Activated CD4-positive, alpha-beta T cell treated with anti-CD3 and anti-CD28 coated beads for 36 hours (primary cell): ENCODE data around the gene SPATA31D3. TPM values are rescaled to one million over a fixed set of nuclear protein-coding genes. Genes with fewer than 3 reads are reported as not detected.
"Not testable (repeated sequence)": the region's sequence is repeated elsewhere in the genome, so short reads cannot be mapped to it uniquely, and the experiment has no call there.

Experiments used
- ATAC-seq: fragments of 200-7000 bp; cut with Tn5 transposase; one replicate; pipeline ENCODE4 v1.10.0; 2021; ENCODE audit warnings: mild to moderate bottlenecking, moderate library complexity
- CTCF ChIA-PET: fragments of 350-600 bp; sonication (Branson Sonifier 250); formaldehyde crosslinking; loops from one replicate; lab custom pipeline; 2021; ENCODE audit warnings: antibody characterized with exemption; lab: Charles Lee
- POLR2A ChIA-PET: fragments of 350-600 bp; sonication (Branson Sonifier 250); formaldehyde crosslinking; loops from one replicate; lab custom pipeline; 2021; ENCODE audit warnings: antibody characterized with exemption, inconsistent platforms; lab: Charles Lee
- DNase-seq: peaks from one replicate; pipeline ENCODE4 v3.0.0-alpha.2; 2020
- H3K27ac Mint-ChIP-seq: one replicate; pipeline ENCODE4 v1.8.0; 2021; ENCODE audit warnings: mixed read lengths
- H3K27me3 Mint-ChIP-seq: one replicate; pipeline ENCODE4 v1.8.0; 2021; ENCODE audit warnings: mixed read lengths
- H3K36me3 Mint-ChIP-seq: one replicate; pipeline ENCODE4 v1.8.0; 2021; ENCODE audit warnings: low read depth, mixed read lengths
- H3K4me1 Mint-ChIP-seq: one replicate; pipeline ENCODE4 v1.8.0; 2021; ENCODE audit warnings: mixed read lengths
- H3K4me3 Mint-ChIP-seq: one replicate; pipeline ENCODE4 v1.8.0; 2021; ENCODE audit warnings: mild to moderate bottlenecking, moderate library complexity, mixed read lengths
- H3K9me3 Mint-ChIP-seq: one replicate; pipeline ENCODE4 v1.8.0; 2021; ENCODE audit warnings: low read depth, mixed read lengths
- intact Hi-C, 2 experiments: fragments of 100-400 bp; cut with DNase I in 1 of 2; cut with micrococcal nuclease in 1 of 2; formaldehyde crosslinking; loops; one replicate each; pipeline versions ENCODE4 v1.14.2 to v1.15.1; 2022 to 2024; cut with DNase I, micrococcal nuclease
- total RNA-seq, 2 experiments: library from RNA; stranded (reverse); gene quantifications; one replicate each; pipeline ENCODE4 v1.2.3, GENCODE V29; 2021

The SPATA31D3 gene
- total RNA-seq, 2 experiments from 2014 or later: not detected

- intact Hi-C loops, H3K27ac Mint-ChIP-seq, H3K27me3 Mint-ChIP-seq, POLR2A ChIA-PET, DNase-seq, H3K4me1 Mint-ChIP-seq, H3K9me3 Mint-ChIP-seq, CTCF ChIA-PET, ATAC-seq, H3K36me3 Mint-ChIP-seq, H3K4me3 Mint-ChIP-seq: not testable (repeated sequence)
Observed at GRCh38 chr9:81930147-81930546, 13.2 kb upstream of the SPATA31D3 start.

DNA sequence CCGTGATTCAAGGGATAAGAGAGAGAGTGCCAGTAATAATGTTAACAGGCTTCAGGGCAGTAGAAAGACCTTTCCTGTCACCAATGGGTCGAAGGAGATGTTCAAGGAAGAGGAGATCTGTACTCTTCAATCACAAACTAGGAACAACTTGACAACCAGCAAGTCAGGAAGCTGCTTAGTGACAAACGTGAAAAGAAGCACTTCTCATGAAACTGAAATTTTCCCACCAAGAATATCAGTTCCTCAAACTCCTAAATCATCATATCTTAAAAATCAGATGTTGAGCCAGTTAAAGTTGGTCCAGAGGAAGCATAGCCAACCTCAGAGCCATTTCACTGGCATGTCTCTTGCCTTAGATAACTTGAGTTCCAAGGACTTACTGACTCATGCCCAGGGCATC lies 9.8 kb upstream of the SPATA31D3 start:
- H3K36me3 Mint-ChIP-seq, H3K9me3 Mint-ChIP-seq, CTCF ChIA-PET, POLR2A ChIA-PET, H3K27me3 Mint-ChIP-seq, H3K4me3 Mint-ChIP-seq, H3K27ac Mint-ChIP-seq, intact Hi-C loops, DNase-seq, ATAC-seq, H3K4me1 Mint-ChIP-seq: not testable (repeated sequence)

GRCh38 chr9:81948650-81949049 lies 5.3 kb downstream of the SPATA31D3 start:
- DNase-seq, H3K4me1 Mint-ChIP-seq, CTCF ChIA-PET, POLR2A ChIA-PET, H3K36me3 Mint-ChIP-seq, ATAC-seq, H3K27ac Mint-ChIP-seq, H3K27me3 Mint-ChIP-seq, intact Hi-C loops, H3K9me3 Mint-ChIP-seq, H3K4me3 Mint-ChIP-seq: not testable (repeated sequence)

- H3K4me3 Mint-ChIP-seq: no peak overlapping the region
- intact Hi-C loops: no loop called here
- H3K4me1 Mint-ChIP-seq: no peaks in the 10 kb centered on the region
- POLR2A ChIA-PET: no interaction called here
- no peak overlapping the region for H3K27ac Mint-ChIP-seq
- peaks cover 25% of the 10 kb centered on the region for H3K9me3 Mint-ChIP-seq
- no peak for DNase-seq
- ATAC-seq: no peak
- CTCF ChIA-PET: no interaction called here
- no peaks in the 10 kb centered on the region for H3K36me3 Mint-ChIP-seq
- H3K27me3 Mint-ChIP-seq: no peaks in the 10 kb centered on the region
Observed at GRCh38 chr9:81953096-81953495, 9.8 kb downstream of the SPATA31D3 start.

- Mint-ChIP-seq H3K4me1 (no peaks in the 10 kb centered on the region), H3K27ac (no peak overlapping the region), H3K4me3 (no peak overlapping the region), H3K27me3 (no peaks in the 10 kb centered on the region), H3K36me3 (no peaks in the 10 kb centered on the region), H3K9me3 (peaks cover 22% of the 10 kb centered on the region)
- CTCF ChIA-PET: no interaction called here
- intact Hi-C loops: no loop called here
- POLR2A ChIA-PET: no interaction called here
- ATAC-seq: no peak
- no peak for DNase-seq
Observed at GRCh38 chr9:81955625-81956024, 12.3 kb downstream of the SPATA31D3 start.

DNA sequence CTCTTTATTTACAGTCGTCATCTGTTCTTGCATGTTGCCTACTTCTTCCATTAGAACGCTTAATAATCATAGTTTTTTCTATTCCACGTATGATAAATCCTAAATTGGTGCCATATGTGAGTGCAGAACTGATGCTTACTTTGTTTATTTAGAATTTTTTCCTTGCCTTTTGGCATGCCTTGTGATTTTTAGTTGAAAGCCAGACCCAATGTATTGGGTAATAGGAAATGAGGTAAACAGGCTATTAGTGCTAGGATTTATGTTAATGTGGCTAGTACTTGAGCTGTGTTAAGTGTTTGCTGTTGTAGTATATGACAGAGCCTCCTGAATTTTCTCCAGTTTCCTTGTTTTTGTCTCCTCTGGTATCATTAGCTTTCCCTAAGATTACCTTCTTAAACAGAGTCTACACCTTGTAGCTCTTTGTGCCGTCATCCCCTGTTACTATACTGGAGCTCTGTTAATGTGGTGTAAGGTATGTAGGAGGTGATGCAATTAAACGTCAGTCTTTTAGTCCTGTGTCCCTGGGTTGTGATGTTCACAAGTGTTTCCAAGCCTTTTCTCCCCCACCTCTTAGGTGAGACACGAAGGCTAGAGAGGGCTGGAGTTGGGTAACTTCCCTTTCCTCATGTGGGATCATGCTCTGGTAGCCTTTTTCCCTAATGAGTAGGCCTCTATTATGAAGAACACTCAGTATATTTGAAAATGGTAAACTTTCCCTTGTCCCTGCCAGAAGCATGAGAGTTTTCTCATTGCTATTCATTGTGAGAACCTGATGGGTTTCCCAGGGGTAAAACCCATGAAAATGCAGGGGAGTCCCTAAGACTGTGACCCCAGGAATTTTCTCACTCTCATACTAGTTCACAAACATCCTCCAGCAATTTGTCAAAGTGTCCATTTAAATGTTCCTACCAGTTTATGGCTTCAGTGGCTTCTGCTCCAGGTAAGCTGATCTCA lies 21.2 kb downstream of the SPATA31D3 start:
- no peaks in the 10 kb centered on the region for H3K36me3 Mint-ChIP-seq
- CTCF ChIA-PET: no interaction called here
- intact Hi-C loops: no loop called here
- POLR2A ChIA-PET: no interaction called here
- DNase-seq (no peak), ATAC-seq (no peak)
- no peaks in the 10 kb centered on the region for H3K4me1 Mint-ChIP-seq
- H3K4me3 Mint-ChIP-seq: no peak overlapping the region
- H3K9me3 Mint-ChIP-seq: no peaks in the 10 kb centered on the region
- H3K27me3 Mint-ChIP-seq: no peaks in the 10 kb centered on the region
- H3K27ac Mint-ChIP-seq: no peak overlapping the region

- Mint-ChIP-seq H3K4me3 (no peak overlapping the region), H3K9me3 (no peaks in the 10 kb centered on the region), H3K4me1 (no peaks in the 10 kb centered on the region), H3K27me3 (no peaks in the 10 kb centered on the region), H3K36me3 (no peaks in the 10 kb centered on the region), H3K27ac (no peak overlapping the region)
- POLR2A ChIA-PET: no interaction called here
- intact Hi-C loops: no loop called here
- DNase-seq (no peak), ATAC-seq (no peak)
- CTCF ChIA-PET: no interaction called here
Observed at GRCh38 chr9:81968026-81968425, 24.7 kb downstream of the SPATA31D3 start.

DNA sequence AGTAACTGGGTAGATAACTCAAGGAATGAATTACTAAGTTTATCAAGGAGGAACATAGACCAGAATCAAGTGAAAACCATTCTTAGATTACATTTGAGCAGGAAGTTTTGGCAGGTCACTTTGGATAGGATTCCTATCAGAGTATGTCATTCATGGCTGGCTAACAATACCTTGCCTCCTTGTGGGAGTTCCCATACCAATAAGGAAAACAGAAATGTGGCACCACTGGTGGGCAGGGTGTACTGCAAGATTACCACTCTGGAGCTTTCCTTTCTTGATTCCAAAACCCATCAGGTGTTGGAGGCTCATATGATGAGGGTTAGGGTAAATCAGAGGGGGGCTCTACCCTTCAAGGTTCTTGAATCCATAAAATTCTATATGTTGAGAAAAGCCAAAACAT lies 26.7 kb downstream of the SPATA31D3 start:
- no peaks in the 10 kb centered on the region for H3K36me3 Mint-ChIP-seq
- no peaks in the 10 kb centered on the region for H3K4me1 Mint-ChIP-seq
- H3K9me3 Mint-ChIP-seq: no peaks in the 10 kb centered on the region
- DNase-seq (no peak), ATAC-seq (no peak)
- no peak overlapping the region for H3K4me3 Mint-ChIP-seq
- intact Hi-C loops: no loop called here
- POLR2A ChIA-PET: no interaction called here
- CTCF ChIA-PET: interaction anchor here (0.6 kb wide), 1 partner anchor 1574 kb away, joined by 3 read pairs; no protein-coding TSS in a partner anchor
- no peak overlapping the region for H3K27ac Mint-ChIP-seq
- no peaks in the 10 kb centered on the region for H3K27me3 Mint-ChIP-seq

DNA sequence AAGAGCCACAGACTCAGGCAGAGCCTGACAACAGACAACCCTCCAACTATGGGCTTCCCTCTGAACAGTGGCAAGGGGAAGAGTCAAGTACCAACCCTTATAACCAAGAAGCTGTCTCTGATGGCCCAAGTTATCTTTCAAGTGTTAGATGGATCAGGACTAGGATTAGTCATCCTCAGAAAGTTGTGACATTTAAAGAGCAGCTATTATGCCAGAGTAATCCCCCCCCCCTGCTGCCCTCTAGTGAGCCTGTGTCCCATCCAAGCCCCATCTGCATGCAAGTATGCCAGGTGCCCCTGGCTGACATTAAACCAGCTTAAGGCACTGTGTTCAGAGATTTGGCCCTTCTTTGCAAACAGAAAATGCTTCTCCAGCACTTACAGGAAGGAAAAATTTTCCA lies 28.4 kb downstream of the SPATA31D3 start:
- Mint-ChIP-seq H3K27ac (no peak overlapping the region), H3K4me1 (no peaks in the 10 kb centered on the region), H3K4me3 (no peak overlapping the region), H3K36me3 (no peaks in the 10 kb centered on the region), H3K9me3 (peaks cover 2% of the 10 kb centered on the region), H3K27me3 (no peaks in the 10 kb centered on the region)
- ATAC-seq: no peak
- POLR2A ChIA-PET: no interaction called here
- DNase-seq: no peak
- CTCF ChIA-PET: interaction anchor here (0.7 kb wide), 1 partner anchor 965 kb away, joined by 3 read pairs; no protein-coding TSS in a partner anchor
- intact Hi-C loops: no loop called here

DNA sequence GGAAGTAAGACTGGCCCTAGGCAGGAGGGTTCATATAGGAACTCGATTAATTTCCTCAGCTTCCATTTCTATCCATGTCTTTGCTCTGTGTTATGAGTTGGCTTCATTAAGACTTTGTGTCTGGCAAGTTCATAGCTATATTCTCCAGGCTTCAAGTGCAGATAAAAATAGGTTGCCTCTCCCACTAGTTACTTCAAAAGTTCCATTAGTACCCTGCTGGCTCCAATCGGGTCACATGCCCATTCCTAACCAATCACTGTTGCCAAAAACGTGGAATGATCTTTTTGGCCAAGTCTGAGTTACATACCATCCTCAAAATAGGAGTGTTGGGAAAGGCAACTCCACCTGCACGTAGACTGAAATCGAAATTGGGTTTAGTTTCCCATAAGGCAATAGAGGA lies 31.5 kb downstream of the SPATA31D3 start:
- ChIA-PET CTCF (no interaction called here), POLR2A (no interaction called here)
- Mint-ChIP-seq H3K27ac (no peak overlapping the region), H3K4me1 (no peaks in the 10 kb centered on the region), H3K4me3 (no peak overlapping the region), H3K36me3 (no peaks in the 10 kb centered on the region), H3K9me3 (peaks cover 2% of the 10 kb centered on the region), H3K27me3 (no peaks in the 10 kb centered on the region)
- DNase-seq (no peak), ATAC-seq (no peak)
- intact Hi-C loops: no loop called here

DNA sequence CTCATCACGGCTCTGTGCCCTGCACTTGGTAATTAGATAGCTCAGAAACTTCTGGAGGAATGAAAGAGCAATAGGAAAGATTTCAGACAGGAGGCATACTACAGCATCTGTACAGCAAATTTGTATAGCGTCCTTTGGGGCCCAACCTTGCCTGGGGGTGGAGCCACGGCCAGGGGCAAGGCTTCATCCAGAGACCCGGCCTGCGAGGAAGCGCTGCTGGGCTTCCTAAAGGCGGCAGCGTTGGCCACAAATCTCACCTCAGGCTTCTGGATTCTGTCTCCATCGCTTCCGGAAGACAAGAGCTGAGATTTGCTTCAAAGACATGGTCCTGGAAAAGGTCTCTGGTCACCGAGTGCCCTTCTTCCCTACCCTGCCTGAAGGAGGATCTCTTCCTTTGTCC lies 33.1 kb downstream of the SPATA31D3 start:
- no peaks in the 10 kb centered on the region for H3K4me1 Mint-ChIP-seq
- ATAC-seq: no peak
- peaks cover 2% of the 10 kb centered on the region for H3K9me3 Mint-ChIP-seq
- H3K27ac Mint-ChIP-seq: no peak overlapping the region
- ChIA-PET POLR2A (no interaction called here), CTCF (no interaction called here)
- intact Hi-C loops: no loop called here
- H3K36me3 Mint-ChIP-seq: no peaks in the 10 kb centered on the region
- no peak overlapping the region for H3K4me3 Mint-ChIP-seq
- no peaks in the 10 kb centered on the region for H3K27me3 Mint-ChIP-seq
- DNase-seq: no peak

DNA sequence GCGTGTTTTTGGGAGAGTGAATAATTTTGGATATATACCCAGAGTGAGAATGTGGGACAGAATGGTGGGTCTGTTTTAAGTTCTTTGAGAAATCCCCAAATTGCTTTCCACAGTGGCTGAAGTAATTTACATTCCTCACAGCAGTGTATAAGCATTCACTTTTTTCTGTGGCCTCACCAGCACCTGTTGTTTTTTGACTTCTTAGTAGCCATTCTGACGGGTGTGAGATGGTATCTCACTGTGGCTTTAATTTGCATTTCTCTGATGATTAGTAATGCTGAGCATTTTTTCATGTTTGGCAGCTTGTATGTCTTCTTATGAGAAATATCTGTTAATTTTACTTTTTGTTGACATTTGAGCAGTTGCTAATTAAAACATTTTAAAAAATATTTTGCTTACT lies 35.9 kb downstream of the SPATA31D3 start:
- peaks cover 2% of the 10 kb centered on the region for H3K27me3 Mint-ChIP-seq
- H3K4me1 Mint-ChIP-seq: no peaks in the 10 kb centered on the region
- no peak overlapping the region for H3K27ac Mint-ChIP-seq
- intact Hi-C loops: no loop called here
- H3K4me3 Mint-ChIP-seq: no peak overlapping the region
- no peak for ATAC-seq
- H3K36me3 Mint-ChIP-seq: no peaks in the 10 kb centered on the region
- POLR2A ChIA-PET: no interaction called here
- CTCF ChIA-PET: interaction anchor here (0.6 kb wide), 1 partner anchor 1570 kb away, joined by 3 read pairs; no protein-coding TSS in a partner anchor
- DNase-seq: no peak
- peaks cover 2% of the 10 kb centered on the region for H3K9me3 Mint-ChIP-seq
